MCF 10A (cell line): Measurements from ENCODE around the gene PRAMEF8. TPM values are rescaled to one million over a fixed set of nuclear protein-coding genes. Genes with fewer than 3 reads are reported as not detected.
"Not testable (repeated sequence)": the region's sequence is repeated elsewhere in the genome, so short reads cannot be mapped to it uniquely, and the experiment has no call there.

ENCODE experiments used
- BruUV-seq: library from RNA; stranded (reverse); fragments of 400-500 nt; replicated peaks from 2 replicates; lab custom pipeline; 2021; lab: Mats Ljungman, UMichigan
- CTCF ChIA-PET: fragments of 300-600 bp; sonication (Branson Sonifier 250); formaldehyde crosslinking; extraction: SDS; loops from one replicate; lab custom pipeline; 2021; ENCODE audit warnings: antibody characterized with exemption, inconsistent platforms; lab: Yijun Ruan, JAX
- POLR2A ChIA-PET: fragments of 300-600, 350-650 bp; sonication (Branson Sonifier 250); formaldehyde crosslinking; extraction: SDS; loops from one replicate; lab custom pipeline; 2020; ENCODE audit warnings: antibody characterized with exemption, inconsistent platforms; lab: Yijun Ruan, JAX
- DNase-seq: peaks from one replicate; pipeline ENCODE4 v3.0.0-alpha.2; 2018; ENCODE audit not compliant: unreplicated experiment
- H3K27ac Mint-ChIP-seq: one replicate; pipeline ENCODE4 v1.8.0; 2022; ENCODE audit warnings: mild to moderate bottlenecking, low read depth, mixed read lengths; ENCODE audit not compliant: unreplicated experiment
- H3K27me3 Mint-ChIP-seq: one replicate; pipeline ENCODE4 v1.8.0; 2022; ENCODE audit warnings: mixed read lengths; ENCODE audit not compliant: insufficient read depth, unreplicated experiment
- H3K36me3 Mint-ChIP-seq: one replicate; pipeline ENCODE4 v1.8.0; 2022; ENCODE audit warnings: mild to moderate bottlenecking, moderate library complexity, mixed read lengths; ENCODE audit not compliant: insufficient read depth, unreplicated experiment
- H3K4me1 Mint-ChIP-seq: one replicate; pipeline ENCODE4 v1.8.0; 2022; ENCODE audit warnings: mixed read lengths; ENCODE audit not compliant: insufficient read depth, unreplicated experiment
- H3K4me3 Mint-ChIP-seq: one replicate; pipeline ENCODE4 v1.8.0; 2022; ENCODE audit warnings: mild to moderate bottlenecking, moderate library complexity, mixed read lengths; ENCODE audit not compliant: unreplicated experiment
- H3K9me3 Mint-ChIP-seq: one replicate; pipeline ENCODE4 v1.8.0; 2022; ENCODE audit warnings: mixed read lengths; ENCODE audit not compliant: unreplicated experiment
- intact Hi-C: fragments of 100-400 bp; cut with micrococcal nuclease; formaldehyde crosslinking; loops from 2 replicates; pipeline ENCODE4 v1.14.1; 2022
- total RNA-seq: library from RNA; stranded (reverse); gene quantifications from 2 replicates; pipeline ENCODE4 v1.2.3, GENCODE V29; 2022

Gene PRAMEF8
- total RNA-seq, 1 experiment from 2014 or later = not detected

GRCh38 chr1:13265124-13265523, 19.8 kb downstream of the PRAMEF8 start:
- DNase-seq, POLR2A ChIA-PET, H3K4me3 Mint-ChIP-seq, CTCF ChIA-PET, H3K27me3 Mint-ChIP-seq, intact Hi-C loops, H3K9me3 Mint-ChIP-seq, H3K27ac Mint-ChIP-seq, BruUV-seq, H3K36me3 Mint-ChIP-seq, H3K4me1 Mint-ChIP-seq: not testable (repeated sequence)

GRCh38 chr1:13253898-13254297, 31.0 kb downstream of the PRAMEF8 start, which contains the start of gene PRAMEF5:
Gene PRAMEF5, plus strand, starts transcription at chr1:13254198. Its CDS starts 5,071 bp downstream, at chr1:13259269.
- POLR2A ChIA-PET, DNase-seq, H3K36me3 Mint-ChIP-seq, H3K27ac Mint-ChIP-seq, H3K4me1 Mint-ChIP-seq, H3K9me3 Mint-ChIP-seq, intact Hi-C loops, H3K4me3 Mint-ChIP-seq, H3K27me3 Mint-ChIP-seq, BruUV-seq, CTCF ChIA-PET: not testable (repeated sequence)

GRCh38 chr1:13247122-13247521, 37.8 kb downstream of the PRAMEF8 start:
- peaks cover 39% of the 10 kb centered on the region for H3K27me3 Mint-ChIP-seq
- POLR2A ChIA-PET = not testable (repeated sequence)

GRCh38 chr1:13246554-13246871, 38.4 kb downstream of the PRAMEF8 start:
- BruUV-seq, H3K4me3 Mint-ChIP-seq, H3K36me3 Mint-ChIP-seq, H3K4me1 Mint-ChIP-seq, H3K9me3 Mint-ChIP-seq, H3K27ac Mint-ChIP-seq, intact Hi-C loops, CTCF ChIA-PET, DNase-seq, POLR2A ChIA-PET: not testable (repeated sequence)
- H3K27me3 Mint-ChIP-seq = peaks cover 45% of the 10 kb centered on the region

More at GRCh38 chr1:13247122-13247521, 37.8 kb downstream of the PRAMEF8 start:
- H3K4me1 Mint-ChIP-seq, H3K4me3 Mint-ChIP-seq, H3K9me3 Mint-ChIP-seq, DNase-seq, CTCF ChIA-PET, BruUV-seq, H3K27ac Mint-ChIP-seq, H3K36me3 Mint-ChIP-seq, intact Hi-C loops: not testable (repeated sequence)

- POLR2A ChIA-PET, H3K4me3 Mint-ChIP-seq: not testable (repeated sequence)
Measured at GRCh38 chr1:13245841-13246553, 38.9 kb downstream of the PRAMEF8 start.

GRCh38 chr1:13243536-13244263, 41.2 kb downstream of the PRAMEF8 start:
- intact Hi-C loops, H3K27ac Mint-ChIP-seq, H3K4me3 Mint-ChIP-seq, DNase-seq, H3K36me3 Mint-ChIP-seq, BruUV-seq, CTCF ChIA-PET, POLR2A ChIA-PET, H3K4me1 Mint-ChIP-seq, H3K9me3 Mint-ChIP-seq: not testable (repeated sequence)
- H3K27me3 Mint-ChIP-seq = peaks cover 73% of the 10 kb centered on the region

More at GRCh38 chr1:13245841-13246553, 38.9 kb downstream of the PRAMEF8 start:
- BruUV-seq, DNase-seq, H3K36me3 Mint-ChIP-seq, CTCF ChIA-PET, H3K27ac Mint-ChIP-seq, intact Hi-C loops, H3K9me3 Mint-ChIP-seq, H3K4me1 Mint-ChIP-seq: not testable (repeated sequence)
- peaks cover 50% of the 10 kb centered on the region for H3K27me3 Mint-ChIP-seq

- intact Hi-C loops = not testable (repeated sequence)
Measured at GRCh38 chr1:13239633-13240032, 45.3 kb downstream of the PRAMEF8 start.

GRCh38 chr1:13237572-13237971, 47.4 kb downstream of the PRAMEF8 start:
- H3K27ac Mint-ChIP-seq, H3K4me1 Mint-ChIP-seq, CTCF ChIA-PET, H3K9me3 Mint-ChIP-seq, H3K36me3 Mint-ChIP-seq, POLR2A ChIA-PET, DNase-seq, H3K4me3 Mint-ChIP-seq, BruUV-seq, intact Hi-C loops: not testable (repeated sequence)
- peaks cover 80% of the 10 kb centered on the region for H3K27me3 Mint-ChIP-seq

More at GRCh38 chr1:13239633-13240032, 45.3 kb downstream of the PRAMEF8 start:
- POLR2A ChIA-PET, H3K4me1 Mint-ChIP-seq, H3K36me3 Mint-ChIP-seq, H3K9me3 Mint-ChIP-seq, H3K27ac Mint-ChIP-seq, CTCF ChIA-PET, BruUV-seq, DNase-seq, H3K4me3 Mint-ChIP-seq: not testable (repeated sequence)
- H3K27me3 Mint-ChIP-seq = peaks cover 81% of the 10 kb centered on the region

GRCh38 chr1:13234057-13234456, 50.9 kb downstream of the PRAMEF8 start:
- DNase-seq, H3K4me1 Mint-ChIP-seq, H3K4me3 Mint-ChIP-seq, CTCF ChIA-PET, H3K27ac Mint-ChIP-seq, POLR2A ChIA-PET, intact Hi-C loops, BruUV-seq, H3K9me3 Mint-ChIP-seq, H3K36me3 Mint-ChIP-seq: not testable (repeated sequence)
- H3K27me3 Mint-ChIP-seq = peaks cover 63% of the 10 kb centered on the region
